Measurements from ENCODE around the gene PDRG1.

DNA sequence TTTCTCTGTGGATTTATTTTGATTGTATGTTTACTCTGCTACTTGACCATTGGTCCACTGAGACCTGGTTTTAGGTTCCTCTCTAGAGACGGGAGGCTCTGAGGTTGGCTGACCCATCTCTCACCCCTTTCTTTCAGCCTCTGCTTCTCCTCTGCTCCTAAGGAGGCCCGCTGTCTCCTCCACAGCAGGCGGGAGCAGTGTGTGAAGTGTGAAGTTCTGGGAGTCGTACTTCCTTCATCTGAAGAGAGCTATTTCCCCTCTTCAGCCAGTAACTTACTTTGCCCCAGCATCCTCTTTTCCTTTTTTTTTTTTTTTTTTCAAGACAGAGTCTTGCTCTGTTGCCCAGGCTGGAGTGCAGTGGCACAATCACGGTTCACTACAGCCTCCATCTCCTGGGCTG is 21.1 kb downstream of the PDRG1 start:
- TF ChIP-seq CEBPB (IDR thresholded peaks at IDR 0.05) (no peak), RAD21 (IDR thresholded peaks at IDR 0.05; ENCODE audit: low read depth) (no peak), YY1 (IDR thresholded peaks at IDR 0.05; ENCODE audit: low read depth) (no peak), CREB1 (IDR thresholded peaks at IDR 0.05; ENCODE audit: low read depth) (no peak), EGR1 (IDR thresholded peaks at IDR 0.05) (no peak), NFIC (IDR thresholded peaks at IDR 0.05) (no peak), EP300 (IDR thresholded peaks at IDR 0.05; ENCODE audit: borderline replicate concordance) (no peak), TCF12 (IDR thresholded peaks at IDR 0.05; ENCODE audit: low read depth) (no peak), FOXM1 (IDR thresholded peaks at IDR 0.05; ENCODE audit: borderline replicate concordance, low read depth) (no peak)
- TF ChIP-seq, protein P1, sequence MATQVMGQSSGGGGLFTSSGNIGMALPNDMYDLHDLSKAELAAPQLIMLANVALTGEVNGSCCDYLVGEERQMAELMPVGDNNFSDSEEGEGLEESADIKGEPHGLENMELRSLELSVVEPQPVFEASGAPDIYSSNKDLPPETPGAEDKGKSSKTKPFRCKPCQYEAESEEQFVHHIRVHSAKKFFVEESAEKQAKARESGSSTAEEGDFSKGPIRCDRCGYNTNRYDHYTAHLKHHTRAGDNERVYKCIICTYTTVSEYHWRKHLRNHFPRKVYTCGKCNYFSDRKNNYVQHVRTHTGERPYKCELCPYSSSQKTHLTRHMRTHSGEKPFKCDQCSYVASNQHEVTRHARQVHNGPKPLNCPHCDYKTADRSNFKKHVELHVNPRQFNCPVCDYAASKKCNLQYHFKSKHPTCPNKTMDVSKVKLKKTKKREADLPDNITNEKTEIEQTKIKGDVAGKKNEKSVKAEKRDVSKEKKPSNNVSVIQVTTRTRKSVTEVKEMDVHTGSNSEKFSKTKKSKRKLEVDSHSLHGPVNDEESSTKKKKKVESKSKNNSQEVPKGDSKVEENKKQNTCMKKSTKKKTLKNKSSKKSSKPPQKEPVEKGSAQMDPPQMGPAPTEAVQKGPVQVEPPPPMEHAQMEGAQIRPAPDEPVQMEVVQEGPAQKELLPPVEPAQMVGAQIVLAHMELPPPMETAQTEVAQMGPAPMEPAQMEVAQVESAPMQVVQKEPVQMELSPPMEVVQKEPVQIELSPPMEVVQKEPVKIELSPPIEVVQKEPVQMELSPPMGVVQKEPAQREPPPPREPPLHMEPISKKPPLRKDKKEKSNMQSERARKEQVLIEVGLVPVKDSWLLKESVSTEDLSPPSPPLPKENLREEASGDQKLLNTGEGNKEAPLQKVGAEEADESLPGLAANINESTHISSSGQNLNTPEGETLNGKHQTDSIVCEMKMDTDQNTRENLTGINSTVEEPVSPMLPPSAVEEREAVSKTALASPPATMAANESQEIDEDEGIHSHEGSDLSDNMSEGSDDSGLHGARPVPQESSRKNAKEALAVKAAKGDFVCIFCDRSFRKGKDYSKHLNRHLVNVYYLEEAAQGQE (IDR thresholded peaks at IDR 0.05; ENCODE audit: low read depth): no peak
